CD4-positive, alpha-beta T cell treated with Interleukin-10 for 1 hour (primary cell): ENCODE results near the gene SARDH.

Experiments used
- DNase-seq: peaks from one replicate; pipeline ENCODE4 v3.0.0-alpha.2; 2020

SARDH gene

GRCh38 chr9:133712221-133713100 is 25.7 kb downstream of the SARDH start:
- no peak for DNase-seq

- no peak for DNase-seq
Observed at GRCh38 chr9:133711428-133712220, 26.5 kb downstream of the SARDH start.

- no peak for DNase-seq
Observed at GRCh38 chr9:133710661-133711427, 27.3 kb downstream of the SARDH start.

- DNase-seq: no peak
Observed at GRCh38 chr9:133709691-133710571, 28.2 kb downstream of the SARDH start.

GRCh38 chr9:133709015-133709611 is 29.0 kb downstream of the SARDH start:
- peak; percentile 57 for DNase-seq

GRCh38 chr9:133708246-133709014 is 29.7 kb downstream of the SARDH start:
- no peak for DNase-seq

GRCh38 chr9:133707763-133708245 is 30.3 kb downstream of the SARDH start:
- DNase-seq: no peak

- DNase-seq: no peak
Observed at GRCh38 chr9:133707065-133707762, 30.9 kb downstream of the SARDH start.

GRCh38 chr9:133706307-133707050 is 31.7 kb downstream of the SARDH start:
- DNase-seq: no peak

- DNase-seq: no peak
Observed at GRCh38 chr9:133705576-133705975, 32.6 kb downstream of the SARDH start.

- no peak for DNase-seq
Observed at GRCh38 chr9:133704711-133705181, 33.4 kb downstream of the SARDH start.

GRCh38 chr9:133703591-133704399 is 34.4 kb downstream of the SARDH start:
- DNase-seq: peak; percentile 13

GRCh38 chr9:133702798-133703590 is 35.2 kb downstream of the SARDH start:
- no peak for DNase-seq

GRCh38 chr9:133701981-133702797 is 36.0 kb downstream of the SARDH start:
- peak; percentile 67 for DNase-seq

- peak; percentile 40 for DNase-seq
Observed at GRCh38 chr9:133701321-133701980, 36.7 kb downstream of the SARDH start.

- DNase-seq: no peak
Observed at GRCh38 chr9:133700819-133701320, 37.3 kb downstream of the SARDH start.
